ENCODE data around the gene DNAAF1. TPM values are rescaled to one million over a fixed set of nuclear protein-coding genes. Genes with fewer than 3 reads are reported as not detected.

Gene DNAAF1
- total RNA-seq, 3 donors from 2014 or later, result 1.2 to 9.5 TPM; not detected in 1

- Histone ChIP-seq H3K27me3 (no peaks in the 10 kb centered on the region), H3K27ac (no peak overlapping the region), H3K36me3 (no peaks in the 10 kb centered on the region), H3K4me3 (no peak overlapping the region), H3K9me3 (no peaks in the 10 kb centered on the region), H3K4me1 (peaks cover 0 to 10% of the 10 kb centered on the region in 2 donors)
- no peak for DNase-seq (ENCODE audit: low spot score in 2 of 2)
- intact Hi-C loops (cut with DNase I; ENCODE audit: low total_unique reads), result loop anchor here (10.0 kb wide), 1 partner anchor 97 kb away; no protein-coding TSS in a partner anchor
- TF ChIP-seq POLR2AphosphoS5 (IDR thresholded peaks at IDR 0.05) (no peak), CTCF (IDR thresholded peaks at IDR 0.05) (no peak), POLR2A (IDR thresholded peaks at IDR 0.05) (no peak)
Observed at GRCh38 chr16:84182104-84182503, 37.0 kb downstream of the DNAAF1 start.

- Histone ChIP-seq H3K9me3 (no peaks in the 10 kb centered on the region), H3K4me3 (no peak overlapping the region), H3K27ac (no peak overlapping the region), H3K36me3 (no peaks in the 10 kb centered on the region), H3K4me1 (peaks cover 0 to 5% of the 10 kb centered on the region in 2 donors), H3K27me3 (no peaks in the 10 kb centered on the region)
- no peak for DNase-seq (ENCODE audit: low spot score in 2 of 2)
- intact Hi-C loops (cut with DNase I; ENCODE audit: low total_unique reads), result loop anchor here (10.0 kb wide), 1 partner anchor 98 kb away; no protein-coding TSS in a partner anchor
- TF ChIP-seq POLR2A (IDR thresholded peaks at IDR 0.05) (no peak), POLR2AphosphoS5 (IDR thresholded peaks at IDR 0.05) (no peak)
Observed at GRCh38 chr16:84182680-84183571, 37.8 kb downstream of the DNAAF1 start.

GRCh38 chr16:84183572-84183875 is 38.4 kb downstream of the DNAAF1 start:
- no peaks in the 10 kb centered on the region for H3K27me3 ChIP-seq
- TF ChIP-seq POLR2AphosphoS5 (IDR thresholded peaks at IDR 0.05) (no peak), CTCF (IDR thresholded peaks at IDR 0.05) (no peak), POLR2A (IDR thresholded peaks at IDR 0.05) (no peak)
- H3K4me1 ChIP-seq, result peaks cover 0 to 5% of the 10 kb centered on the region in 2 donors
- intact Hi-C loops (cut with DNase I; ENCODE audit: low total_unique reads), result loop anchor here (10.0 kb wide), 1 partner anchor 99 kb away; no protein-coding TSS in a partner anchor
- H3K36me3 ChIP-seq, result no peaks in the 10 kb centered on the region
- H3K9me3 ChIP-seq, result no peaks in the 10 kb centered on the region
- DNase-seq (ENCODE audit: low spot score in 2 of 2), result no peak
- H3K27ac ChIP-seq, result no peak overlapping the region
- no peak overlapping the region for H3K4me3 ChIP-seq

- TF ChIP-seq POLR2A (IDR thresholded peaks at IDR 0.05) (no peak), POLR2AphosphoS5 (IDR thresholded peaks at IDR 0.05) (no peak), CTCF (IDR thresholded peaks at IDR 0.05) (no peak)
- no peak overlapping the region for H3K4me3 ChIP-seq
- DNase-seq (ENCODE audit: low spot score in 2 of 2), result no peak
- intact Hi-C loops (cut with DNase I; ENCODE audit: low total_unique reads), result loop anchor here (10.0 kb wide), 1 partner anchor 99 kb away; no protein-coding TSS in a partner anchor
- no peaks in the 10 kb centered on the region for H3K36me3 ChIP-seq
- peaks cover 0 to 5% of the 10 kb centered on the region in 2 donors for H3K4me1 ChIP-seq
- no peak overlapping the region for H3K27ac ChIP-seq
- H3K9me3 ChIP-seq, result no peaks in the 10 kb centered on the region
- H3K27me3 ChIP-seq, result no peaks in the 10 kb centered on the region
Observed at GRCh38 chr16:84183911-84184591, 38.9 kb downstream of the DNAAF1 start.

- no peak for DNase-seq (ENCODE audit: low spot score in 2 of 2)
- peaks cover 0 to 5% of the 10 kb centered on the region in 2 donors for H3K4me1 ChIP-seq
- no peaks in the 10 kb centered on the region for H3K36me3 ChIP-seq
- H3K9me3 ChIP-seq, result no peaks in the 10 kb centered on the region
- H3K27me3 ChIP-seq, result no peaks in the 10 kb centered on the region
- TF ChIP-seq POLR2A (IDR thresholded peaks at IDR 0.05) (no peak), POLR2AphosphoS5 (IDR thresholded peaks at IDR 0.05) (no peak), CTCF (IDR thresholded peaks at IDR 0.05) (no peak)
- no peak overlapping the region for H3K4me3 ChIP-seq
- intact Hi-C loops (cut with DNase I; ENCODE audit: low total_unique reads), result loop anchor here (10.0 kb wide), 1 partner anchor 100 kb away; no protein-coding TSS in a partner anchor
- H3K27ac ChIP-seq, result no peak overlapping the region
Observed at GRCh38 chr16:84184775-84185174, 39.7 kb downstream of the DNAAF1 start.
